ENCODE measurements around the gene TNFRSF4. TPM values are rescaled to one million over a fixed set of nuclear protein-coding genes. Genes with fewer than 3 reads are reported as not detected.

Gene TNFRSF4
- total and polyA plus RNA-seq, 2 of the 8 experiments (the other 6 are each of a cell fraction or from before 2014, with no cell fraction given): 0.06 TPM; not detected in 1

GRCh38 chr1:1179983-1180861 lies 33.7 kb downstream of the TNFRSF4 start:
- H2BK120ac ChIP-seq (replicated peaks; ENCODE audit: low read depth, low read length): no peak overlapping the region
- peaks cover 0 to 7% (median 5%) of the 10 kb centered on the region in 4 experiments; a peak in 4 of 7 replicates for H3K27me3 ChIP-seq (replicated peaks in 1 of 4; ENCODE audit: control insufficient read depth in 3 of 4, extremely low read depth in 1 of 4, insufficient read depth in 3 of 4, low read length in 3 of 4)
- H3K9ac ChIP-seq (replicated peaks in 1 of 4; ENCODE audit: extremely low read depth in 1 of 4, low read depth in 3 of 4, low read length in 3 of 4): no peak overlapping the region
- peaks cover 0 to 7% of the 10 kb centered on the region in 2 experiments for H4K20me1 ChIP-seq (replicated peaks in 1 of 2; ENCODE audit: control insufficient read depth in 1 of 2, insufficient read depth in 2 of 2, low read length in 2 of 2)
- no peak overlapping the region for H4K91ac ChIP-seq (replicated peaks; ENCODE audit: insufficient read length, low read length)
- H3K56ac ChIP-seq (replicated peaks; ENCODE audit: insufficient read length, low read depth, low read length): no peak overlapping the region
- H3K79me2 ChIP-seq (ENCODE audit: control insufficient read depth in 1 of 2, insufficient read depth in 2 of 2, low read length in 2 of 2): no peaks in the 10 kb centered on the region
- H3K9me3 ChIP-seq (ENCODE audit: insufficient read depth in 2 of 2, low read depth in 1 of 2, low read length in 1 of 2): peaks cover 2 to 4% of the 10 kb centered on the region in 2 experiments; a peak in 1 of 4 replicates
- H2AFZ ChIP-seq (ENCODE audit: low read length): no peak overlapping the region
- no peaks in the 10 kb centered on the region for H3K79me1 ChIP-seq (ENCODE audit: low read depth, low read length)
- 84% methylated on average over 25 of the region's 51 CpGs; no CpG with 5 or more reads in 1 of the 2 experiments for WGBS, 2 experiments (ENCODE audit: extremely low coverage in 1 of 2, insufficient coverage in 1 of 2, insufficient read length in 1 of 2, insufficient replicate concordance in 2 of 2, low coverage in 1 of 2, low lambda C conversion rate in 2 of 2, missing lambda C conversion rate in 1 of 2)
- CTCF ChIA-PET (ENCODE audit: partially characterized antibody): interaction anchor here (0.7 to 1.5 kb wide), 3 partner anchors 35 to 118 kb away, joined by 3 to 4 read pairs (median 3); no protein-coding TSS in a partner anchor
- H3K14ac ChIP-seq (ENCODE audit: insufficient read length): no peak overlapping the region
- no peaks in the 10 kb centered on the region for H3K36me3 ChIP-seq (ENCODE audit: control insufficient read depth in 2 of 4, insufficient read depth in 4 of 4, low read length in 3 of 4)
- POLR2A ChIA-PET (ENCODE audit: partially characterized antibody): interaction anchor here (0.8 to 0.9 kb wide), 2 partner anchors 18 to 146 kb away, joined by 3 read pairs; no protein-coding TSS in a partner anchor
- H2BK20ac ChIP-seq (ENCODE audit: low read length): no peak overlapping the region
- no peak overlapping the region for H2BK5ac ChIP-seq (ENCODE audit: low read depth, low read length)
- TF ChIP-seq ATF3 (IDR thresholded peaks at IDR 0.05; ENCODE audit: insufficient read depth, low read depth, low read length) (no peak), GABPA (IDR thresholded peaks at IDR 0.05; ENCODE audit: borderline replicate concordance, insufficient read depth, low read length) (peak; percentile 24; the same call in 1 of the 2 replicates)
- H4K5ac ChIP-seq (ENCODE audit: insufficient read length, low read depth, low read length): no peak overlapping the region
- no peak overlapping the region for H2AK5ac ChIP-seq (ENCODE audit: low read depth, low read length)
- no peak overlapping the region for H2BK15ac ChIP-seq (ENCODE audit: low read length)
- H3K27ac ChIP-seq (ENCODE audit: low read depth, low read length): no peak overlapping the region
- no peak overlapping the region for H3K4me3 ChIP-seq (ENCODE audit: extremely low read depth in 1 of 4, insufficient read depth in 2 of 4, low read depth in 3 of 4, low read length in 4 of 4)
- 0 out of 2 replicates have a peak overlapping the region, but pooled peaks have one; percentile 17 for H2BK12ac ChIP-seq (ENCODE audit: low read depth, low read length)
- H3K18ac ChIP-seq (ENCODE audit: extremely low read depth, low read length): no peak overlapping the region; the same call in 1 of the 2 replicates
- FAIRE-seq (no peak), DNase-seq (ENCODE audit: low read depth in 1 of 2, low spot score in 2 of 2) (peak in 1 of 2 experiments; percentile 50)
- H3K23me2 ChIP-seq (ENCODE audit: low read depth, low read length): peaks cover 3% of the 10 kb centered on the region; the same call in 1 of the 2 replicates
- H3K4me1 ChIP-seq (replicated peaks in 1 of 4; ENCODE audit: control insufficient read depth in 3 of 4, insufficient read depth in 4 of 4, low read length in 3 of 4): peaks cover 4 to 11% (median 7%) of the 10 kb centered on the region in 4 experiments
- H3K4me2 ChIP-seq (ENCODE audit: insufficient read depth in 1 of 2, low read depth in 2 of 2, low read length in 2 of 2): no peak overlapping the region
- H3K4ac ChIP-seq (replicated peaks; ENCODE audit: insufficient read length, low read depth, low read length): no peak overlapping the region
- H4K8ac ChIP-seq (ENCODE audit: extremely low read depth, insufficient read depth, low read length): peak overlapping the region; percentile 35; the same call in 1 of the 2 replicates
- no peak overlapping the region for H3K23ac ChIP-seq (ENCODE audit: insufficient read length)
